Stimulated activated CD4-positive, alpha-beta T cell treated with anti-CD3 and anti-CD28 coated beads, Interleukin-1b, Interleukin-23, amount 100 ng/mL, for 24 hours (primary cell): ENCODE data around the gene CIBAR2.

Experiments
- DNase-seq, 4 experiments: peaks; one replicate each; pipeline ENCODE4 v3.0.0-alpha.2; 2020; ENCODE audit warnings: low read depth in 4 of 4, low spot score in 1 of 4

Gene CIBAR2

GRCh38 chr16:85083051-85083639 is 29.1 kb downstream of the CIBAR2 start:
- no peak for DNase-seq

GRCh38 chr16:85082173-85083050 is 29.9 kb downstream of the CIBAR2 start:
- no peak for DNase-seq

- no peak for DNase-seq
Measured at GRCh38 chr16:85081765-85082164, 30.5 kb downstream of the CIBAR2 start.

DNA sequence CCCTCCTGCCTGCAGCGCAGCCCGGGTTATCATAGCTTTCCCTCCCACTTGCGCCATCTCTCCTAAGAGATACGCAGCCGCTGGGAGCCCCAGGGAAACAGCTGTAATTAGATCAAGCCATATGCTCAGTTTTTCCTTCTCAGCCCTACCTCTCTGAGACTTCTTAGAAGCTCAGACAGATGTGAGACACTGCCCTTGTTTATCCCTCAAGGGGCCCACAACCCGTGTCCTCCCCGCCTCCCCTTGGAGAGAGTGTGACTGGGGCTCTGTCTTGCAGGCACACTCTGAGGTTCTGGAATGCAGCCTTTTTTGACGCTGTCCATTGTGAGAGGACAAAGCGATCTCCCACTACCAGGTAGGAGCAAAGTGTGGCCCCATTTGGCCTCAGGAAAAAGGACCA is 31.2 kb downstream of the CIBAR2 start:
- no peak for DNase-seq

- no peak for DNase-seq
Measured at GRCh38 chr16:85079785-85080570, 32.3 kb downstream of the CIBAR2 start.

GRCh38 chr16:85078952-85079351 is 33.3 kb downstream of the CIBAR2 start:
- no peak for DNase-seq

GRCh38 chr16:85078226-85078625 is 34.0 kb downstream of the CIBAR2 start:
- no peak for DNase-seq

GRCh38 chr16:85077576-85078125 is 34.6 kb downstream of the CIBAR2 start:
- DNase-seq = no peak

- no peak for DNase-seq
Measured at GRCh38 chr16:85077039-85077438, 35.2 kb downstream of the CIBAR2 start.

- DNase-seq = no peak
Measured at GRCh38 chr16:85075236-85075924, 36.9 kb downstream of the CIBAR2 start.

DNA sequence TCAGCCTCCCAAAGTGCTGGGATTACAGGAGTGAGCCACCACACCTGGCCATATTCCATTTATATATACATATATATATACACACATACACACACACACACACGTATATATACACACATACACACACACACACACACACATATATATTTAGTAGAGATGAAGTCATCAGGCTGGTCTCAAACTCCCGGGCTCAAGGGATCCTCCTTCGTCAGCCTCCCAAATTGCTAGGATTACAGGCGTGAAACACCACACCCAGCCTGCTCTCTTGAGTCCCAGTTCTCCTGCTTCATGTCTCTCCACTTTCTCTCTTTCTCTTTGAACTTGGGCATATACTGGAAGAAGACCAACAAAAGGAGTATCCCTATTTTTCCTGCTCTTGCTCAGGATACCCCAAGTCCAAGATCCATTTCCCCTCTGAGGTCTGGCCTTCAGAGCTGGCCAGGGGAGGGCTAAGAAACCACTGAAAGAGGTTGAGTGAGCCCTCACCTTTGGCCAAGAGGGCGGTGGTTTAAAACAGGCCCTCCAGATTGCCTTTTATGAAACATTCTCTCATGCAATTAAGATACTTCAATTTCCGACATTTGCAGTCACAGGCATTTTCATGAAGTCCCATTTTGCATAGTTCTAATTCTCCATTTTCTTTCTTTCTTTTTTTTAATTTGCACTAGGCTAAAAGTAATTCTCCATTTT is 37.9 kb downstream of the CIBAR2 start:
- no peak for DNase-seq

GRCh38 chr16:85072947-85073346 is 39.3 kb downstream of the CIBAR2 start:
- no peak for DNase-seq

- DNase-seq = no peak
Measured at GRCh38 chr16:85072076-85072860, 40.0 kb downstream of the CIBAR2 start.

DNA sequence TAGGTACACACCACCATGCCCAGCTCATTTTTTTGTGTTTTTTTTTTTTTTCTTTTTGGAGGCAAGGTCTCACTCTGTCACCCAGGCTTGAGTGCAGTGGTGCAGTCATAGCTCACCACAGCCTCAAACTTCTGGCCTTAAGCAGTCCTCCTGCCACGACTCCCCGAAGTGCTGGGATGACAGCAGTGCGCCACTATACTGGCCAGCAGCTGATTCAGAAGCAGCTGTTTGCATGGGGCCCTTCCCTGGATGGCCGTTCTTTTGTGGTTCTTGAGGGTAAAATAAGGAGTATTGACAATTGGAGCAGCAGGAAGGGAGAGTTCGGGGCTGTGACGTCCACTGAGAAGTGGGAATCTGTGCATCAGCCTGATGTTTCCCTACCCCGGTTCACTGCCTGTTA is 43.1 kb downstream of the CIBAR2 start:
- no peak for DNase-seq

- no peak for DNase-seq
Measured at GRCh38 chr16:85068746-85069145, 43.5 kb downstream of the CIBAR2 start.

DNA sequence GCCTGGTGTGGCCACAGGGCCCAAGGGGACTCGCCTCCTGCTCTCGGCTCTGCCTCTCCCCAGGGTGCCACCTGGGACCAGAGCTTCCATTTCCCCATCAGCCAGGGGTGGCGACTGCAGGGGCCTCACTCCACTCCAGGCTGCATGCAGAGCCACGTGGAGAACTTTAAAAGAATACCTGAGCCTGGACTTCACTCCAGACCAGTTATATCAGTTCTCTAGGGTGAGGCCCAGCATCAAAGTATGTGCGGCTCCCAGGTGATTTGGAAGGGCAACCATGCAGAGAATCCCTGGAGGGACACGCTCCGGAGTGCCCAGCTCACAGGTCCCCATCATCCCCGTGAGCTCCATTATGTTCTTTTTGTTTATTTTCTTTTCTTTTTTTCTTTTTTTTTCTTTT is 44.8 kb downstream of the CIBAR2 start:
- DNase-seq = no peak

DNA sequence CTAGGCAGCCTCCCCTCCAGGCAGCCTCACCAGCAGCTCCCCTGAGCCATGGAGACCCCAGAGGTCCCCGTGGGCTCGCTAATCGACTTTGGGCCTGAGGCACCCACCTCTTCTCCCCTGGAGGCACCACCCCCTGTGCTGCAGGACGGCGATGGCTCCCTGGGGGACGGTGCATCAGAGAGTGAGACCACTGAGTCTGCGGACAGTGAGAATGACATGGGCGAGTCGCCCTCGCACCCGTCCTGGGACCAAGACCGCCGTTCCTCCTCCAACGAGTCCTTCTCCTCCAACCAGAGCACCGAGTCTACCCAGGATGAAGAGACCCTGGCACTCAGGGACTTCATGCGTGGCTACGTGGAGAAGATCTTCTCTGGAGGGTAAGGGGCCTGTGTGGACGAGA is 45.2 kb downstream of the CIBAR2 start:
- no peak for DNase-seq

DNA sequence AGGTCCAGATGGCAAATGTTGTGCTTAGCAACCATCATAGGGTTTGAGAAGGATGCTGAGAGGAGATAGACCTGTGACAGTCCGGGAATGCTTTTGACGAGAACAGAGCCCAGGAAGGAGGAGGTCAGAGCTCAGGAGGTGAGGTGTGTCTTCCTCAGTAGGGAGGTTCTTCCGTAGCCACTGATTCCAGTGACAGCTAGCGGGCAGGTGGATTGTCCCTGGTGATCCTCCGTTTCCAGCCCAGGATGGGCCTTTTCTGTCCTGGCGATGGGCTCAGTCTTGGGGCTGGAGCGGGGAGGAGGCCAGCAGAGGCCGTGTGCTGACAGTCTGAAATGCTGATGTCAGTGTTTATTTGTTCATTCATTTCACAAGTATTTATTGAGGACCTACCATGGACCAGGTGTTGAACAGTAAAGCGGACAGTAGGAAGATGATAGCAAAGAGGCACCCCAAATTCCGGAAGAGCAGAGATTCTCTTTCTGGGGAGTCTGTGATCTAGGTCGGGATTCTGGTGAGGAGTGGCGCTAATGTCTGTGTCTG is 45.9 kb downstream of the CIBAR2 start:
- DNase-seq = no peak

DNA sequence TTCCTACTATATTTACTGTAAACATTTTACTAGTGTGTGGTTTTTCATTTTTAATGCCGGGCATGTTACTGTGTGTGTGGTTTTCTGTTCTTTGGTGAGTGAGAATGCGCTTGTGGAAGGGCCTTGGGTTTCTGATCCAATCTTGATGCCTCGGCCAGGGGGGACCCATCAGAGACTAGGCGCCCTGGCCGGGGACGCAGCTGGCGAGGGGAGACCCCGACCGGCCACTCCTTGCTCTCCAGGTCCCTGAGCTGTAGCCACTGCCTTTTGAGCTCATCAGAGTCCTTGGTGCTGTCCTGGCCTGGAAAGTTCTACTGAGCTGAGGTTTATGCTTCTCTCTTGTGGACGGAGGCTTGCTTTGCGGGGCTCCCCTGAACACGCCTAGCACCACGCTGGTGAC is 47.2 kb downstream of the CIBAR2 start:
- DNase-seq = no peak
